Measurements from ENCODE around the gene MDM4.

DNA sequence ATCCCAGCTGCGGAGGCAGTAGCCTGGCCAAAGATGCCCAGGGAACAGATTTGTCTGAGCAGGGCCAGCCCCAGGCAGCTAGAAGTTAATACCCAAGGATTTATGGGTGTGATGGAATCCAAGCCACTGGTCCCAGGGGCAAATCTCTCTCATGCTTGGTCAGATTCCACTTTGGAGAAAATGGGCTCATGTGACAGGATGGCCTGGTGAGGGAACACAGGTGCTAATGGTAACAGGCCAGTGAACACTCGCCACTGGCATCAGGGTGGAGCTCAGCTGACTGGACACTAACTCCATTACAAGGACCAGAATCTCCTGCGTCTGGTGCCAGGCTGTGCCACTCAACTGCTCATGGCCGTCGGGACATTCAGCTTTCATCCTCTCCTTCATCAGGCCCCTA is 12.0 kb downstream of the MDM4 start:
- TF ChIP-seq, protein P1, sequence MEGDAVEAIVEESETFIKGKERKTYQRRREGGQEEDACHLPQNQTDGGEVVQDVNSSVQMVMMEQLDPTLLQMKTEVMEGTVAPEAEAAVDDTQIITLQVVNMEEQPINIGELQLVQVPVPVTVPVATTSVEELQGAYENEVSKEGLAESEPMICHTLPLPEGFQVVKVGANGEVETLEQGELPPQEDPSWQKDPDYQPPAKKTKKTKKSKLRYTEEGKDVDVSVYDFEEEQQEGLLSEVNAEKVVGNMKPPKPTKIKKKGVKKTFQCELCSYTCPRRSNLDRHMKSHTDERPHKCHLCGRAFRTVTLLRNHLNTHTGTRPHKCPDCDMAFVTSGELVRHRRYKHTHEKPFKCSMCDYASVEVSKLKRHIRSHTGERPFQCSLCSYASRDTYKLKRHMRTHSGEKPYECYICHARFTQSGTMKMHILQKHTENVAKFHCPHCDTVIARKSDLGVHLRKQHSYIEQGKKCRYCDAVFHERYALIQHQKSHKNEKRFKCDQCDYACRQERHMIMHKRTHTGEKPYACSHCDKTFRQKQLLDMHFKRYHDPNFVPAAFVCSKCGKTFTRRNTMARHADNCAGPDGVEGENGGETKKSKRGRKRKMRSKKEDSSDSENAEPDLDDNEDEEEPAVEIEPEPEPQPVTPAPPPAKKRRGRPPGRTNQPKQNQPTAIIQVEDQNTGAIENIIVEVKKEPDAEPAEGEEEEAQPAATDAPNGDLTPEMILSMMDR (IDR thresholded peaks at IDR 0.05; ENCODE audit: extremely low read depth in 1 of 2, insufficient read depth in 1 of 2, low read depth in 1 of 2, low read length in 2 of 2) = no peak
- TF ChIP-seq POLR2A (IDR thresholded peaks at IDR 0.05; ENCODE audit: low read depth, low read length) (no peak), POLR2AphosphoS5 (IDR thresholded peaks at IDR 0.05; ENCODE audit: insufficient read depth, low read depth, low read length) (no peak), EZH2 (IDR thresholded peaks at IDR 0.05; ENCODE audit: borderline replicate concordance, low read depth, low read length, severe bottlenecking) (no peak), FOS (IDR thresholded peaks at IDR 0.05; ENCODE audit: borderline replicate concordance, insufficient read depth, low read length) (no peak)
- TF ChIP-seq, protein P2, sequence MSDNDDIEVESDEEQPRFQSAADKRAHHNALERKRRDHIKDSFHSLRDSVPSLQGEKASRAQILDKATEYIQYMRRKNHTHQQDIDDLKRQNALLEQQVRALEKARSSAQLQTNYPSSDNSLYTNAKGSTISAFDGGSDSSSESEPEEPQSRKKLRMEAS (IDR thresholded peaks at IDR 0.05; ENCODE audit: insufficient read depth, insufficient read length) = no peak

Measured in endothelial cell of umbilical vein (primary cell).